GM21529 (cell line): ENCODE data around the gene SYTL1.

Experiments used
- ATAC-seq: cut with Tn5 transposase; IDR thresholded peaks from one replicate; pipeline ENCODE4 v1.9.1; 2021; ENCODE audit not compliant: unreplicated experiment

Gene SYTL1

DNA sequence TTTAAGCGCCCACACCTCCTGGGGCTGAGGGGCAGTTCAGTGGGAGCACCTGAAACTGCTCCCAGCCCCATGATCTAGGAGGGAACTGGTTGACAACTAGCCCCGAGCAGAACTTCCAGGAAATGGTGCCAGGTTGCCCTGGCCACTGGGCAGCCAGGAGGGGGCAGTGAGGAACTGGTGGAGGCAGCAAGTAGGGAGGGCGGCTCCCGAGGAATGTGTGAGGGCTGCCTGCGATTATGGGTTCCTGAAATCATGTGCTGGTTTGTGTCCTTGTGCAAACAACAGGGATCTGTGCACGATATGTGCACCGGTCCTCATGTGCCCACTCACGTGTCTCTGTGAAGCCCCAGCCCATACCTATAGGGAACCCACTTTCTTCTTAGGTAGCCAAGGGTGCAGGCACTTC is 60.5 kb downstream of the SYTL1 start:
- ATAC-seq: no peak

DNA sequence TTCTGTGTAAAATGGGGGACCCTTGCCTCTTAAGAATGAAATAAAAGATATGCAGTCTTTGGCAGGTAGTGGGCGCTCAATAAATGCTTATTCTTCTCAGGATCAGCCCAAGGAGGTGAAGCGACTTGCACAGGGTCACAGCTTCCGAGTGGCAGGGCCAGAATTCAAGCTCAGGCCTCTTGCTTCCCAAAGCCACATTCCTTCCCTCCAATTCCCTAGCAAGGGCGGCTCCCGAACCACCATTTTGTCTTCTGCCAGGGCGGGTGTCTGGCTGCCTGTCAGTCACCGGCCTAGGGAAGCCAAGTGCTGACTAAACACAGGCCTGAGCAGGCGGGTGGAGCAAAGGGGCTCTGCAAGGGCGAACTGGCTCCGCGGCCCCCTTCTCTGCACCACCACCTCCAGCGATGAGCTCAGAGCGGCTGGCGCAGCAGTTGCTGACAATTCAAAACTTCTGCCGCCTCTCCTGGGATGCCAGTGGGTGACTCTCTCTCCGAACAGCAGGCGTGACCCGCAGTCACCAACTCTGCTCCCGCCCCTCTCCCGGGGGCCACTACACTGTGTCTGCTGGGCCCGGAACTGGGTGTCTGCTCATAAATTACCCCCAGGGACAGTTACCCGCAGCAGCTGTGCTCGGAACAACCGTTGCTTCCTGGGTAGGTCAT is 61.4 kb downstream of the SYTL1 start:
- ATAC-seq: no peak
